SK-N-SH treated with all-trans-retinoic acid at 6 μM for 48 hours (cell line): ENCODE results near the gene NGEF.

Source experiments
- ATAC-seq: fragments of 200-7000 bp; cut with Tn5 transposase; 3 replicates; pipeline ENCODE4 v1.9.1; 2020; ENCODE audit warnings: mild to moderate bottlenecking, moderate library complexity
- ARNTL ChIP-seq: fragments of 450-650 bp; formaldehyde crosslinking; IDR thresholded peaks from 2 replicates; pipeline ENCODE4 v1.5.0; 2020; ENCODE audit warnings: low read depth, mild to moderate bottlenecking, moderate library complexity, borderline replicate concordance
- BACH2 ChIP-seq: fragments of 250-450 bp; sonication (Bioruptor Pico); IDR thresholded peaks from 2 replicates; pipeline ENCODE4 v1.9.0; 2021; ENCODE audit warnings: mild to moderate bottlenecking, borderline replicate concordance
- CSDC2 ChIP-seq: fragments of 250-450 bp; sonication (Bioruptor Pico); IDR thresholded peaks from 2 replicates; pipeline ENCODE4 v1.5.0; 2020; ENCODE audit warnings: mild to moderate bottlenecking, moderate library complexity
- GLIS3 ChIP-seq: fragments of 250-450 bp; sonication (Bioruptor Pico); IDR thresholded peaks from 2 replicates; pipeline ENCODE4 v1.5.0; 2020; ENCODE audit warnings: mild to moderate bottlenecking, moderate library complexity
- ISL1 ChIP-seq: fragments of 250-450 bp; sonication (Bioruptor Pico); IDR thresholded peaks from 2 replicates; pipeline ENCODE4 v2.1.2; 2022; ENCODE audit warnings: mild to moderate bottlenecking, moderate library complexity
- OSR1 ChIP-seq: fragments of 250-450 bp; sonication (Bioruptor Pico); IDR thresholded peaks from 2 replicates; pipeline ENCODE4 v1.8.0; 2022; ENCODE audit warnings: moderate library complexity, mild to moderate bottlenecking, inconsistent platforms
- PPARA ChIP-seq: fragments of 250-450 bp; sonication (Bioruptor Pico); IDR thresholded peaks from 2 replicates; pipeline ENCODE4 v1.5.0; 2020; ENCODE audit warnings: mild to moderate bottlenecking, borderline replicate concordance
- RARB ChIP-seq: fragments of 250-450 bp; sonication (Bioruptor Pico); IDR thresholded peaks from 2 replicates; pipeline ENCODE4 v1.8.0; 2021; ENCODE audit warnings: mild to moderate bottlenecking, moderate library complexity
- SNAI2 ChIP-seq: fragments of 250-450 bp; sonication (Bioruptor Pico); IDR thresholded peaks from 2 replicates; pipeline ENCODE4 v1.5.0; 2020; ENCODE audit warnings: mild to moderate bottlenecking, moderate library complexity
- TCF4 ChIP-seq: fragments of 250-450 bp; sonication (Bioruptor Pico); IDR thresholded peaks from 2 replicates; pipeline ENCODE4 v1.8.0; 2021; ENCODE audit warnings: mild to moderate bottlenecking, moderate library complexity, borderline replicate concordance
- TOX ChIP-seq: fragments of 250-450 bp; sonication (Bioruptor Pico); IDR thresholded peaks from 2 replicates; pipeline ENCODE4 v1.8.0; 2021; ENCODE audit warnings: mild to moderate bottlenecking, moderate library complexity, borderline replicate concordance
- ZC3H10 ChIP-seq: fragments of 250-450 bp; sonication (Bioruptor Pico); IDR thresholded peaks from 2 replicates; pipeline ENCODE4 v1.5.1; 2021; ENCODE audit warnings: mild to moderate bottlenecking, moderate library complexity
- ZFP3 ChIP-seq: fragments of 250-450 bp; sonication (Bioruptor Pico); IDR thresholded peaks from 2 replicates; pipeline ENCODE4 v1.5.0; 2020; ENCODE audit warnings: mild to moderate bottlenecking, moderate library complexity
- ZFP30 ChIP-seq: fragments of 450-650 bp; formaldehyde crosslinking; IDR thresholded peaks from 2 replicates; pipeline ENCODE4 v1.5.0; 2022; ENCODE audit warnings: mild to moderate bottlenecking, moderate library complexity
- ZNF565 ChIP-seq: fragments of 450-650 bp; formaldehyde crosslinking; conservative IDR thresholded peaks from 2 replicates; pipeline ENCODE4 v1.5.0; 2020; ENCODE audit warnings: low read depth, mild to moderate bottlenecking, moderate library complexity
- ZNF70 ChIP-seq: fragments of 450-650 bp; formaldehyde crosslinking; IDR thresholded peaks from 2 replicates; pipeline ENCODE4 v1.5.0; 2020; ENCODE audit warnings: mild to moderate bottlenecking, moderate library complexity
- ZNF8 ChIP-seq: fragments of 450-650 bp; formaldehyde crosslinking; IDR thresholded peaks from 2 replicates; pipeline ENCODE4 v1.5.0; 2020; ENCODE audit warnings: mild to moderate bottlenecking, moderate library complexity
- TF ChIP-seq, protein P1 (sequence below): fragments of 250-450 bp; sonication (Bioruptor Pico); IDR thresholded peaks from 2 replicates; pipeline ENCODE4 v1.8.0; 2021; ENCODE audit warnings: low read depth, mild to moderate bottlenecking, moderate library complexity, borderline replicate concordance
- TF ChIP-seq, protein P2 (sequence below): fragments of 250-450 bp; sonication (Bioruptor Pico); IDR thresholded peaks from 2 replicates; pipeline ENCODE4 v1.5.0; 2020; ENCODE audit warnings: mild to moderate bottlenecking, moderate library complexity
- TF ChIP-seq, protein P3 (sequence below): fragments of 250-450 bp; sonication (Bioruptor Pico); IDR thresholded peaks from 2 replicates; pipeline ENCODE4 v1.5.1; 2020; ENCODE audit warnings: low read depth, mild to moderate bottlenecking, moderate library complexity
- TF ChIP-seq, protein P4 (sequence below): fragments of 250-450 bp; sonication (Bioruptor Pico); IDR thresholded peaks from 2 replicates; pipeline ENCODE4 v1.8.0; 2020; ENCODE audit warnings: mild to moderate bottlenecking, moderate library complexity, borderline replicate concordance
- TF ChIP-seq, protein P5 (sequence below): fragments of 250-450 bp; sonication (Bioruptor Pico); IDR thresholded peaks from 2 replicates; pipeline ENCODE4 v1.5.1; 2021; ENCODE audit warnings: mild to moderate bottlenecking, moderate library complexity

NGEF gene

DNA sequence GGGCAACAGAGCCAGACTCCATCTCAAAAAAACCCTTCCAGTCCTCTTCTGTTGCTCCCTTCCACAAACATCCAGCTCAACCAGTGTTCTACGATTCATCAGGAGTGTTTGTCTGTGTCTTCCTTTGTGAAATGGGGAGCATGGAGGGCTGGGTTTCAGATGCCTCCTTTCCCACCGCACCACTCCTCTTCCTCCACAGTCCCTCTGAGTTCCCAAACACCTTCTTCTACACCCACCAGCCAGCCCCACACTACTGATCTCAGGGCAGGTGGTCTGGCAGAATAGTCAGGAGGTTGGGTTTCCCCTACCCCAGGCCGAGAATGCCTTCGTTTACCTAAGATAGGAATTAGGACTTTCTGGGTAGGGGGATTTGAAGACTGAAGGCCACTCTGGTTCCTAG lies 36.9 kb downstream of the NGEF start (continued):
- TF ChIP-seq, protein P1, sequence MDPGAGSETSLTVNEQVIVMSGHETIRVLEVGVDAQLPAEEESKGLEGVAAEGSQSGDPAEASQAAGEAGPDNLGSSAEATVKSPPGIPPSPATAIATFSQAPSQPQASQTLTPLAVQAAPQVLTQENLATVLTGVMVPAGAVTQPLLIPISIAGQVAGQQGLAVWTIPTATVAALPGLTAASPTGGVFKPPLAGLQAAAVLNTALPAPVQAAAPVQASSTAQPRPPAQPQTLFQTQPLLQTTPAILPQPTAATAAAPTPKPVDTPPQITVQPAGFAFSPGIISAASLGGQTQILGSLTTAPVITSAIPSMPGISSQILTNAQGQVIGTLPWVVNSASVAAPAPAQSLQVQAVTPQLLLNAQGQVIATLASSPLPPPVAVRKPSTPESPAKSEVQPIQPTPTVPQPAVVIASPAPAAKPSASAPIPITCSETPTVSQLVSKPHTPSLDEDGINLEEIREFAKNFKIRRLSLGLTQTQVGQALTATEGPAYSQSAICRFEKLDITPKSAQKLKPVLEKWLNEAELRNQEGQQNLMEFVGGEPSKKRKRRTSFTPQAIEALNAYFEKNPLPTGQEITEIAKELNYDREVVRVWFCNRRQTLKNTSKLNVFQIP (CRISPR knock-in tag) = no peak
- no peak for TF ChIP-seq TOX (CRISPR knock-in tag)
- no peak for TF ChIP-seq ZNF70 (CRISPR knock-in tag)
- no peak for TF ChIP-seq ZNF8 (CRISPR knock-in tag)
- TF ChIP-seq, all 23 proteins: peak for 0

DNA sequence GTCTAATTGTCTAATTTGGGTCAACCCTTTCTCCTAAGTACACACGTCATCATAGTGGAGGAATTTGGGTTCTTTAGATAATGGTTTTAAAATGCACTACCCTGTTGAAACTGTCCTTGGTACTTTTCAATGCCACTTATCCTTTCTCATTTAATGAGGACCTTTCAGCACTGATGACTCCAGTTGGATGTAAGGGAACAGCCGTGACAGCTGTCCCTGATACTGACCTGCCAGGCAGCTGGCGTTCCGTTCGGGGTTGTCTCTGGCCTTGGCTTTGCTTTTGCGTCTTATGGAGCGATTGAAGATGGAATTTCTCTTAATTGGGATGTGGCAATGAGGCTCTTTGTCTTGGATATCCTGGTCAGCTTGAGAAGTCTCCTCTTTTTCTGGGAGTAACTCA lies 38.7 kb downstream of the NGEF start:
- no peak for TF ChIP-seq ZFP3 (CRISPR knock-in tag)
- TF ChIP-seq ZFP30 (CRISPR knock-in tag) = no peak
- TF ChIP-seq CSDC2 (CRISPR knock-in tag) = no peak
- no peak for TF ChIP-seq ZNF8 (CRISPR knock-in tag)
- TF ChIP-seq SNAI2 (CRISPR knock-in tag) = no peak
- TF ChIP-seq, protein P2, sequence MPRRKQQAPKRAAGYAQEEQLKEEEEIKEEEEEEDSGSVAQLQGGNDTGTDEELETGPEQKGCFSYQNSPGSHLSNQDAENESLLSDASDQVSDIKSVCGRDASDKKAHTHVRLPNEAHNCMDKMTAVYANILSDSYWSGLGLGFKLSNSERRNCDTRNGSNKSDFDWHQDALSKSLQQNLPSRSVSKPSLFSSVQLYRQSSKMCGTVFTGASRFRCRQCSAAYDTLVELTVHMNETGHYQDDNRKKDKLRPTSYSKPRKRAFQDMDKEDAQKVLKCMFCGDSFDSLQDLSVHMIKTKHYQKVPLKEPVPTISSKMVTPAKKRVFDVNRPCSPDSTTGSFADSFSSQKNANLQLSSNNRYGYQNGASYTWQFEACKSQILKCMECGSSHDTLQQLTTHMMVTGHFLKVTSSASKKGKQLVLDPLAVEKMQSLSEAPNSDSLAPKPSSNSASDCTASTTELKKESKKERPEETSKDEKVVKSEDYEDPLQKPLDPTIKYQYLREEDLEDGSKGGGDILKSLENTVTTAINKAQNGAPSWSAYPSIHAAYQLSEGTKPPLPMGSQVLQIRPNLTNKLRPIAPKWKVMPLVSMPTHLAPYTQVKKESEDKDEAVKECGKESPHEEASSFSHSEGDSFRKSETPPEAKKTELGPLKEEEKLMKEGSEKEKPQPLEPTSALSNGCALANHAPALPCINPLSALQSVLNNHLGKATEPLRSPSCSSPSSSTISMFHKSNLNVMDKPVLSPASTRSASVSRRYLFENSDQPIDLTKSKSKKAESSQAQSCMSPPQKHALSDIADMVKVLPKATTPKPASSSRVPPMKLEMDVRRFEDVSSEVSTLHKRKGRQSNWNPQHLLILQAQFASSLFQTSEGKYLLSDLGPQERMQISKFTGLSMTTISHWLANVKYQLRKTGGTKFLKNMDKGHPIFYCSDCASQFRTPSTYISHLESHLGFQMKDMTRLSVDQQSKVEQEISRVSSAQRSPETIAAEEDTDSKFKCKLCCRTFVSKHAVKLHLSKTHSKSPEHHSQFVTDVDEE (CRISPR knock-in tag) = no peak
- TF ChIP-seq BACH2 (CRISPR knock-in tag) = no peak
- TF ChIP-seq TCF4 (CRISPR knock-in tag) = no peak
- TF ChIP-seq, protein P3, sequence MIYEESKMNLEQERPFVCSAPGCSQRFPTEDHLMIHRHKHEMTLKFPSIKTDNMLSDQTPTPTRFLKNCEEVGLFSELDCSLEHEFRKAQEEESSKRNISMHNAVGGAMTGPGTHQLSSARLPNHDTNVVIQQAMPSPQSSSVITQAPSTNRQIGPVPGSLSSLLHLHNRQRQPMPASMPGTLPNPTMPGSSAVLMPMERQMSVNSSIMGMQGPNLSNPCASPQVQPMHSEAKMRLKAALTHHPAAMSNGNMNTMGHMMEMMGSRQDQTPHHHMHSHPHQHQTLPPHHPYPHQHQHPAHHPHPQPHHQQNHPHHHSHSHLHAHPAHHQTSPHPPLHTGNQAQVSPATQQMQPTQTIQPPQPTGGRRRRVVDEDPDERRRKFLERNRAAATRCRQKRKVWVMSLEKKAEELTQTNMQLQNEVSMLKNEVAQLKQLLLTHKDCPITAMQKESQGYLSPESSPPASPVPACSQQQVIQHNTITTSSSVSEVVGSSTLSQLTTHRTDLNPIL (CRISPR knock-in tag) = no peak
- TF ChIP-seq ARNTL (CRISPR knock-in tag) = no peak
- TF ChIP-seq, all 23 proteins: peak for 0
- no peak for ATAC-seq

DNA sequence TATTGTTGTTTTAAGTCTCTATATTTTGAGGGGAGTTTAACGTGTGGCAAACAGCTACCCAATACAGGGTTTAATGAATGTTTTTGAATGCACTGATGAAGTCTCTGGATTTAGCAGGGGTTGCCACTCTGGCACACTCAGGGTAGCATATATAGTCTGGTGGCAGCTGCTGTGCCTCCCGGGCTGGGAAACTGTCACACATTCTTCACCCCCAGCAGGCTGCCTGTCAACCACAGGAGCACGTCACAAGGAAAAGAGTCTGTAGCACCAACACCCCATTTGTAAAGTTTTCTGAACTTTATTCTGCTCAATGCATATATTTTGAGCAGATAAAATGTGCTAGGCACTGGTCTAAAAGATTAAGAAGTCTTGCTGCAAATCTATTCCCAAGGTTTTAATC lies 39.3 kb downstream of the NGEF start:
- ATAC-seq = no peak
- TF ChIP-seq ZNF8 (CRISPR knock-in tag) (no peak), PPARA (CRISPR knock-in tag) (no peak), SNAI2 (CRISPR knock-in tag) (no peak), ZNF565 (CRISPR knock-in tag) (no peak), ZFP30 (CRISPR knock-in tag) (no peak), ISL1 (CRISPR knock-in tag) (no peak), ZC3H10 (no peak), TCF4 (CRISPR knock-in tag) (no peak), GLIS3 (CRISPR knock-in tag) (no peak), RARB (CRISPR knock-in tag) (no peak), ZFP3 (CRISPR knock-in tag) (no peak), CSDC2 (CRISPR knock-in tag) (no peak), OSR1 (no peak), TOX (CRISPR knock-in tag) (no peak), ARNTL (CRISPR knock-in tag) (no peak)
- TF ChIP-seq, protein P4, sequence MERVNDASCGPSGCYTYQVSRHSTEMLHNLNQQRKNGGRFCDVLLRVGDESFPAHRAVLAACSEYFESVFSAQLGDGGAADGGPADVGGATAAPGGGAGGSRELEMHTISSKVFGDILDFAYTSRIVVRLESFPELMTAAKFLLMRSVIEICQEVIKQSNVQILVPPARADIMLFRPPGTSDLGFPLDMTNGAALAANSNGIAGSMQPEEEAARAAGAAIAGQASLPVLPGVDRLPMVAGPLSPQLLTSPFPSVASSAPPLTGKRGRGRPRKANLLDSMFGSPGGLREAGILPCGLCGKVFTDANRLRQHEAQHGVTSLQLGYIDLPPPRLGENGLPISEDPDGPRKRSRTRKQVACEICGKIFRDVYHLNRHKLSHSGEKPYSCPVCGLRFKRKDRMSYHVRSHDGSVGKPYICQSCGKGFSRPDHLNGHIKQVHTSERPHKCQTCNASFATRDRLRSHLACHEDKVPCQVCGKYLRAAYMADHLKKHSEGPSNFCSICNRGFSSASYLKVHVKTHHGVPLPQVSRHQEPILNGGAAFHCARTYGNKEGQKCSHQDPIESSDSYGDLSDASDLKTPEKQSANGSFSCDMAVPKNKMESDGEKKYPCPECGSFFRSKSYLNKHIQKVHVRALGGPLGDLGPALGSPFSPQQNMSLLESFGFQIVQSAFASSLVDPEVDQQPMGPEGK (CRISPR knock-in tag) = no peak
- TF ChIP-seq, protein P1 (CRISPR knock-in tag) = no peak
- TF ChIP-seq, protein P5, sequence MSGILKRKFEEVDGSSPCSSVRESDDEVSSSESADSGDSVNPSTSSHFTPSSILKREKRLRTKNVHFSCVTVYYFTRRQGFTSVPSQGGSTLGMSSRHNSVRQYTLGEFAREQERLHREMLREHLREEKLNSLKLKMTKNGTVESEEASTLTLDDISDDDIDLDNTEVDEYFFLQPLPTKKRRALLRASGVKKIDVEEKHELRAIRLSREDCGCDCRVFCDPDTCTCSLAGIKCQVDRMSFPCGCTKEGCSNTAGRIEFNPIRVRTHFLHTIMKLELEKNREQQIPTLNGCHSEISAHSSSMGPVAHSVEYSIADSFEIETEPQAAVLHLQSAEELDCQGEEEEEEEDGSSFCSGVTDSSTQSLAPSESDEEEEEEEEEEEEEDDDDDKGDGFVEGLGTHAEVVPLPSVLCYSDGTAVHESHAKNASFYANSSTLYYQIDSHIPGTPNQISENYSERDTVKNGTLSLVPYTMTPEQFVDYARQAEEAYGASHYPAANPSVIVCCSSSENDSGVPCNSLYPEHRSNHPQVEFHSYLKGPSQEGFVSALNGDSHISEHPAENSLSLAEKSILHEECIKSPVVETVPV (CRISPR knock-in tag) = no peak
- TF ChIP-seq, protein P2 (CRISPR knock-in tag) = no peak
